Measurements from ENCODE around the gene GMDS. TPM values are rescaled to one million over a fixed set of nuclear protein-coding genes. Genes with fewer than 3 reads are reported as not detected.

Gene GMDS
- total and polyA plus RNA-seq, 9 donors, result 6.6 to 20.6 (median 11.0) TPM

DNA sequence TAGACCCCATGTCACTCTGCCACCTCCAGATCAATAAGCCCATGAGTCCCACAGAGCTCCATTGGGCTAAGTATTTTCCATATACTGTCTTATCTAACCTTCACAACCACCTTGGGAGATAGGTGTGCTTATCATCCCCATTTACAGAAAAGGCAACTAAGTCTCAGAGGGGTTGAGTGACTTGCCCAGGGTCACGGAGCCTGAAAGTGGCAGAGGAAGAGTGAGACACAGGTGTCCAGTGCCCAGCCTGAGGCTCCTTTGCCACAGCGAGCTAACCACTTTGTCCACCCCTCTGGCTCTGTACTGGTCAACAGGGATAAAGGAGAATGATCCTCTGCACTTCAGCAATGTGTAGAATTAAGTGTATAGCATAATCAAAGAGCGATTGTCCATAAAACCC is 124.5 kb downstream of the GMDS start:
- H3K4me1 ChIP-seq (ENCODE audit: insufficient read depth), result no peaks in the 10 kb centered on the region
- no peak overlapping the region for H3K27ac ChIP-seq
- intact Hi-C loops (cut with DNase I), result no loop called here
- TF ChIP-seq EP300 (IDR thresholded peaks at IDR 0.05) (no peak), POLR2A (IDR thresholded peaks at IDR 0.05) (no peak)
- TF ChIP-seq, protein P1, sequence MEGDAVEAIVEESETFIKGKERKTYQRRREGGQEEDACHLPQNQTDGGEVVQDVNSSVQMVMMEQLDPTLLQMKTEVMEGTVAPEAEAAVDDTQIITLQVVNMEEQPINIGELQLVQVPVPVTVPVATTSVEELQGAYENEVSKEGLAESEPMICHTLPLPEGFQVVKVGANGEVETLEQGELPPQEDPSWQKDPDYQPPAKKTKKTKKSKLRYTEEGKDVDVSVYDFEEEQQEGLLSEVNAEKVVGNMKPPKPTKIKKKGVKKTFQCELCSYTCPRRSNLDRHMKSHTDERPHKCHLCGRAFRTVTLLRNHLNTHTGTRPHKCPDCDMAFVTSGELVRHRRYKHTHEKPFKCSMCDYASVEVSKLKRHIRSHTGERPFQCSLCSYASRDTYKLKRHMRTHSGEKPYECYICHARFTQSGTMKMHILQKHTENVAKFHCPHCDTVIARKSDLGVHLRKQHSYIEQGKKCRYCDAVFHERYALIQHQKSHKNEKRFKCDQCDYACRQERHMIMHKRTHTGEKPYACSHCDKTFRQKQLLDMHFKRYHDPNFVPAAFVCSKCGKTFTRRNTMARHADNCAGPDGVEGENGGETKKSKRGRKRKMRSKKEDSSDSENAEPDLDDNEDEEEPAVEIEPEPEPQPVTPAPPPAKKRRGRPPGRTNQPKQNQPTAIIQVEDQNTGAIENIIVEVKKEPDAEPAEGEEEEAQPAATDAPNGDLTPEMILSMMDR (IDR thresholded peaks at IDR 0.05), result no peak
- no peaks in the 10 kb centered on the region for H3K9me3 ChIP-seq
- DNase-seq, result no peak
- no peak overlapping the region for H3K4me3 ChIP-seq
- H3K27me3 ChIP-seq, result no peaks in the 10 kb centered on the region
- no peaks in the 10 kb centered on the region for H3K36me3 ChIP-seq
- WGBS, 3 donors, result 96 to 100% (median 97%) methylated on average over 3 of the region's 3 CpGs

DNA sequence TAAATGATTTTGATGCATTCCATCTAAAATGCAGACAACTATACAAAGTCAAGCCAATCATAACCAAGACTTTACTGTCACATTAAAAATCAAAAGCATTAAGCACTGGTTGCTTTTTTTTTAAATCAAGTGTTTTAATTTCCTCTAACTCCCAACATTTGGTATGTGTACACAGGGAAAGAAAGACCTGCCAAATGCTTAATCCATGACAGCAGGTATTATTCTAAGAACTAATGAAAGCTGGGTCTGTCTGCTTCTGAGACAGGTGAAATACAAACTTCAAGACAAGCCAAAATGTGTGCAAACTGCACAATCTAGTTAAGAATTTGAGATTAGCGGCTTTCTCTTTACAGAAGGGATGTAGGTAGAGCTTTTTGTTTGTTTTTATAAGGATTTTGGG is 126.1 kb downstream of the GMDS start:
- H3K36me3 ChIP-seq, result no peaks in the 10 kb centered on the region
- DNase-seq, result no peak
- 94 to 100% (median 95%) methylated on average over 1 of the region's 1 CpG for WGBS, 3 donors
- TF ChIP-seq POLR2A (IDR thresholded peaks at IDR 0.05), result no peak
- TF ChIP-seq, protein P1 (IDR thresholded peaks at IDR 0.05), result no peak
- no peak for TF ChIP-seq EP300 (IDR thresholded peaks at IDR 0.05)
- H3K27ac ChIP-seq, result no peak overlapping the region
- H3K4me3 ChIP-seq, result no peak overlapping the region
- no peaks in the 10 kb centered on the region for H3K9me3 ChIP-seq
- no peaks in the 10 kb centered on the region for H3K27me3 ChIP-seq
- intact Hi-C loops (cut with DNase I), result no loop called here
- H3K4me1 ChIP-seq (ENCODE audit: insufficient read depth), result no peaks in the 10 kb centered on the region

DNA sequence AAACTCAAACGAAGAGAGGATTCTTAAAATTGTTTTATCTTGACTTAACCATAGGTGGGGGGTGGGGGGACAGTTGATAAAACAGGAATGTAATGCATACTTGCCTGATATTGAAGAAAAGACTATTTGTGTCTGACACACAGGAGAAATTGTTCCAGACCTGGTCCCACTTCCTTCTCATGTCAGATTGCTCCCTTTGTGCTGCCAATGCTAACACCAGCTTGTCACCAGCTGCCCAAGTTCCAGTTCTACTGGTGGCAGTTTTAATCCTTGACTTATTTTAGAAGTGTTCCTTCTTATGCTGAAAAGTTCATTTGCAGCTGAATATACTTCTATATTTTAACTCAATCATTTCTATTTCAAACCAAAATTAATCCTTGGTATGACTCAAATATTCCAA is 127.3 kb downstream of the GMDS start:
- DNase-seq, result no peak
- Histone ChIP-seq H3K4me1 (ENCODE audit: insufficient read depth) (no peaks in the 10 kb centered on the region), H3K27me3 (no peaks in the 10 kb centered on the region), H3K4me3 (no peak overlapping the region), H3K27ac (no peak overlapping the region), H3K36me3 (no peaks in the 10 kb centered on the region), H3K9me3 (no peaks in the 10 kb centered on the region)
- no peak for TF ChIP-seq EP300 (IDR thresholded peaks at IDR 0.05)
- TF ChIP-seq, protein P1 (IDR thresholded peaks at IDR 0.05), result no peak
- no peak for TF ChIP-seq POLR2A (IDR thresholded peaks at IDR 0.05)
- intact Hi-C loops (cut with DNase I), result no loop called here
- WGBS, 3 donors, result 32 to 71% (median 40%) methylated on average over 1 of the region's 1 CpG

DNA sequence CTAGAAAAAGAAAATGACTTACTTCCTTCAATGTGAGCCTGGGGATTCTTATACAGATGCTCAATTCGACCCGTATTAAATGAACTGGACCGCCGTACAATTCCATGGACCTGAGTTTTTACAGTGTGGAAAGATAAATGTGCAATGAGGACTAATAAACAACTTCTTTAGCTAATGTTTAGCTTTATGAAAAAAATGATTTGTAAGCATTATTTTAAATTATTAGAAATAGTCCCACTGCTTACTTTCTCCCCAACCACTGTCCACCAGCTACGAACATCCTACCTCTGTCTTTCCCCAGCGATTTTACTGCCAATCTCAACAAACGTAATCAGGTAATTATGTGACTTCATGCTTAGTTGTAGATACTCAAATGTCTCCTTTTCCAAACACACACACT is 128.0 kb downstream of the GMDS start:
- intact Hi-C loops (cut with DNase I), result no loop called here
- no peak overlapping the region for H3K4me3 ChIP-seq
- TF ChIP-seq EP300 (IDR thresholded peaks at IDR 0.05) (no peak), POLR2A (IDR thresholded peaks at IDR 0.05) (no peak)
- TF ChIP-seq, protein P1 (IDR thresholded peaks at IDR 0.05), result no peak
- no peaks in the 10 kb centered on the region for H3K9me3 ChIP-seq
- no peaks in the 10 kb centered on the region for H3K36me3 ChIP-seq
- H3K27ac ChIP-seq, result no peak overlapping the region
- no peaks in the 10 kb centered on the region for H3K27me3 ChIP-seq
- DNase-seq, result no peak
- no peaks in the 10 kb centered on the region for H3K4me1 ChIP-seq (ENCODE audit: insufficient read depth)
- WGBS, 3 donors, result 96 to 98% (median 97%) methylated on average over 7 of the region's 7 CpGs

DNA sequence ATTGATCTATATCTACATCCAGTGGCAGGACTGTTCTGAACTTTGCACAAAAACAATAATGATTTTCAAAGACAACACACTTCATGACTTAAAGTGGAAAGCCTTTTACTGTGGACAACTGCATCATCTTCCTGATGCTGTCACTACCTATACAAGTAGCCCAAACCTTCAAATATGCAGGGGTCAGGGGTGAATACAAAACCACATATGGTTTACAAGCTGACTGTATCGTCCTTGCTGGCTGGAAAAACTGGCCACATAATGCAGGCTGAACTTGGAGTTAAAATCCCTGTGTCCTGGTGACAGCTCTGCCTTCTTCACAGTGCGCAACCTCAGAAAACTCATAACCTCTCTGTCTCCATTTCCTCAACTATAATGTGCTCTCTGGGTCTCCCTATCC is 128.9 kb downstream of the GMDS start:
- Histone ChIP-seq H3K36me3 (no peaks in the 10 kb centered on the region), H3K4me1 (ENCODE audit: insufficient read depth) (no peaks in the 10 kb centered on the region), H3K27me3 (no peaks in the 10 kb centered on the region), H3K27ac (no peak overlapping the region), H3K4me3 (no peak overlapping the region), H3K9me3 (no peaks in the 10 kb centered on the region)
- intact Hi-C loops (cut with DNase I), result no loop called here
- TF ChIP-seq EP300 (IDR thresholded peaks at IDR 0.05) (no peak), POLR2A (IDR thresholded peaks at IDR 0.05) (no peak)
- 77 to 89% (median 77%) methylated on average over 2 of the region's 2 CpGs for WGBS, 3 donors
- no peak for DNase-seq

Measured in ovary (tissue), 9 donors.